A673 (cell line): ENCODE results near the gene ABHD11.

Experiments
- CTCF ChIP-seq: fragments of 300-800, 200-600 bp; sonication (generic); conservative IDR thresholded peaks from 2 replicates; pipeline ENCODE4 v1.5.1; 2017; ENCODE audit warnings: low read depth, mild to moderate bottlenecking, antibody characterized with exemption, low read length, moderate library complexity, mixed read lengths
- EZH2 ChIP-seq: fragments of 200-600 bp; sonication (generic); IDR thresholded peaks from 2 replicates; pipeline ENCODE4 v1.6.1; 2017; ENCODE audit warnings: borderline replicate concordance, low read depth, mild to moderate bottlenecking, mixed read lengths, antibody characterized with exemption, low read length; ENCODE audit not compliant: poor library complexity, severe bottlenecking

GRCh38 chr7:73699370-73700068 is 39.1 kb downstream of the ABHD11 start:
- TF ChIP-seq CTCF (no peak), EZH2 (no peak)
